ENCODE data around the gene PRXL2B. TPM values are rescaled to one million over a fixed set of nuclear protein-coding genes. Genes with fewer than 3 reads are reported as not detected.

Gene PRXL2B
- total RNA-seq, 1 donor from 2014 or later = 26.3 TPM

- H3K27me3 ChIP-seq (ENCODE audit: low read depth) = peaks cover 7% of the 10 kb centered on the region
- H3K36me3 ChIP-seq = no peaks in the 10 kb centered on the region
- ATAC-seq (no peak), DNase-seq (no peak)
- H3K4me3 ChIP-seq = no peak overlapping the region
- H3K4me1 ChIP-seq = peaks cover 16% of the 10 kb centered on the region
- intact Hi-C loops (cut with DNase I) = no loop called here
- H3K9me3 ChIP-seq = no peaks in the 10 kb centered on the region
- no peak overlapping the region for H3K27ac ChIP-seq
- TF ChIP-seq CTCF (IDR thresholded peaks at IDR 0.05) = no peak
These were observed 53.3 kb downstream of the PRXL2B start for GRCh38 chr1:2639607-2640521.

- no peak overlapping the region for H3K27ac ChIP-seq
- no peak for TF ChIP-seq CTCF (IDR thresholded peaks at IDR 0.05)
- peaks cover under 1% of the 10 kb centered on the region for H3K27me3 ChIP-seq (ENCODE audit: low read depth)
- DNase-seq (no peak), ATAC-seq (no peak)
- H3K4me3 ChIP-seq = no peak overlapping the region
- H3K9me3 ChIP-seq = no peaks in the 10 kb centered on the region
- intact Hi-C loops (cut with DNase I) = no loop called here
- H3K4me1 ChIP-seq = peaks cover 16% of the 10 kb centered on the region
- no peaks in the 10 kb centered on the region for H3K36me3 ChIP-seq
These were observed 54.0 kb downstream of the PRXL2B start for GRCh38 chr1:2640626-2641025.

Other genes starting within 250 kb of the PRXL2B start
- gene MORN1, start 195.2 kb upstream of the PRXL2B start, total RNA-seq = 13.4 TPM
- 133 TPM for gene RER1, start 194.9 kb upstream of the PRXL2B start, total RNA-seq
- gene PEX10, start 174.2 kb upstream of the PRXL2B start, total RNA-seq = 12.4 TPM
- gene PLCH2, start 110.5 kb upstream of the PRXL2B start, total RNA-seq = 3.8 TPM
- gene PANK4, start 60.2 kb upstream of the PRXL2B start, total RNA-seq = 39.2 TPM
- 1.5 TPM for gene HES5, start 56.5 kb upstream of the PRXL2B start, total RNA-seq
- gene TNFRSF14, start 30.4 kb upstream of the PRXL2B start, total RNA-seq = 152 TPM
- gene MMEL1, start 46.2 kb downstream of the PRXL2B start, total RNA-seq = 7.6 TPM
- 2.6 TPM for gene TTC34, start 214.9 kb downstream of the PRXL2B start, total RNA-seq

Measured in lower lobe of right lung (tissue), 2 donors.